Hepatocyte (in vitro differentiated cells): ENCODE measurements around the gene XRRA1. TPM values are rescaled to one million over a fixed set of nuclear protein-coding genes. Genes with fewer than 3 reads are reported as not detected.

Source experiments
- DNase-seq: peaks from one replicate; pipeline ENCODE4 v3.0.0-alpha.2; 2016; ENCODE audit warnings: low spot score
- H2AFZ ChIP-seq: fragments of 200-600 bp; sonication (generic); 2 replicates; pipeline ENCODE4 v1.6.0; 2016; ENCODE audit warnings: antibody characterized with exemption, mild to moderate bottlenecking
- H3K27ac ChIP-seq: fragments of 200-600 bp; sonication (generic); 2 replicates; pipeline ENCODE4 v1.5.1; 2016; ENCODE audit warnings: mild to moderate bottlenecking
- H3K27me3 ChIP-seq: fragments of 200-600 bp; sonication (generic); 2 replicates; pipeline ENCODE4 v1.6.1; 2016
- H3K36me3 ChIP-seq: fragments of 200-600 bp; sonication (generic); replicated peaks from 2 replicates; pipeline ENCODE4 v1.5.1; 2016; ENCODE audit warnings: low read depth; ENCODE audit not compliant: insufficient read depth
- H3K4me1 ChIP-seq: fragments of 200-600 bp; sonication (generic); 2 replicates; pipeline ENCODE4 v1.5.1; 2016; ENCODE audit warnings: mild to moderate bottlenecking, moderate library complexity; ENCODE audit not compliant: insufficient read depth
- H3K4me2 ChIP-seq: fragments of 200-600 bp; sonication (generic); 2 replicates; pipeline ENCODE4 v1.6.0; 2016
- H3K4me3 ChIP-seq: fragments of 200-600 bp; sonication (generic); 2 replicates; pipeline ENCODE4 v1.5.1; 2016; ENCODE audit warnings: mild to moderate bottlenecking
- H3K79me2 ChIP-seq: fragments of 200-600 bp; sonication (generic); 2 replicates; pipeline ENCODE4 v1.6.0; 2017; ENCODE audit warnings: mild to moderate bottlenecking
- H3K9me2 ChIP-seq: fragments of 200-600 bp; sonication (generic); replicated peaks from 2 replicates; pipeline ENCODE4 v1.6.0; 2017; ENCODE audit warnings: mild to moderate bottlenecking; ENCODE audit not compliant: insufficient read depth
- H3K9me3 ChIP-seq: fragments of 200-600 bp; sonication (generic); 2 replicates; pipeline ENCODE4 v1.5.1; 2016; ENCODE audit warnings: low read depth, mild to moderate bottlenecking
- H4K20me1 ChIP-seq: fragments of 200-600 bp; sonication (generic); 2 replicates; pipeline ENCODE4 v1.6.0; 2016; ENCODE audit warnings: mild to moderate bottlenecking; ENCODE audit not compliant: insufficient read depth, poor library complexity, severe bottlenecking
- EZH2 ChIP-seq: fragments of 200-600 bp; sonication (generic); IDR thresholded peaks from 2 replicates; pipeline ENCODE4 v1.6.1; 2016; ENCODE audit warnings: antibody characterized with exemption, mild to moderate bottlenecking, borderline replicate concordance
- EZH2phosphoT487 ChIP-seq: fragments of 200-600 bp; sonication (generic); IDR thresholded peaks from one replicate; pipeline ENCODE4 v1.6.1; 2018; ENCODE audit warnings: antibody characterized with exemption, mild to moderate bottlenecking, low read depth, moderate library complexity; ENCODE audit not compliant: unreplicated experiment, severe bottlenecking
- WGBS: methylation state at CpG from one replicate; pipeline ENCODE4 v1.1.6; 2016; ENCODE audit warnings: low lambda C conversion rate; ENCODE audit errors: missing lambda C conversion rate; 5-methylcytosine and 5-hydroxymethylcytosine counted together
- polyA plus RNA-seq: library from polyadenylated mRNA; unstranded; fragments of >200 nt; fragmentation: Nextera tagmentation; extraction: Ambion mirVana; gene quantifications from 2 replicates; pipeline ENCODE4 v1.2.1, GENCODE V29; 2016
- total RNA-seq: library from RNA; depleted of rRNA; stranded (reverse); fragments of >200 nt; gene quantifications from 2 replicates; pipeline ENCODE4 v1.2.3, GENCODE V29; 2014
- TF ChIP-seq, protein P1 (sequence below): fragments of 200-600 bp; sonication (generic); IDR thresholded peaks from 2 replicates; pipeline ENCODE4 v1.5.1; 2016; ENCODE audit warnings: antibody characterized with exemption, mild to moderate bottlenecking; ENCODE audit not compliant: poor library complexity

The XRRA1 gene
- total and polyA plus RNA-seq, 2 experiments from 2014 or later, result 4.9 to 7.3 TPM

DNA sequence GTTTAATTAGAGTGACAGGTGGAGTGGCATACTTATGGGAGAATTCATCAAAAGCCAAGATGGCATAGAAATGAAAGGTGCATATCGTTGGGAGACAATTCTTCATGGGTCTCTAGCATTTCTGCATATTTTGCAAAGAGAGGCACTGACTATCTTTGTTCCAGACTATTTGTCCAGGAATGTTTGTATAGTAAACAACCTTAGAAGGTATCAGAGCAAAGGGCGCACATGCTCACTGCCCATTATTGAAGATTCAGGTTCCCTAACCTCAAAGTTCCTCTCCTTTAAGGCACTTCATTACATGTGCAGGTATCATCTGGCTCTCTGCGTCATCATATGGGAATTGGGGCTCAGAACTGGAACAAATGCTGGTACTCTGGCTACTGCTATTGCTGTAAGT is 35.2 kb upstream of the XRRA1 start:
- no peaks in the 10 kb centered on the region for H3K79me2 ChIP-seq
- H3K9me2 ChIP-seq, result no peaks in the 10 kb centered on the region
- H3K9me3 ChIP-seq, result no peaks in the 10 kb centered on the region
- no peaks in the 10 kb centered on the region for H3K27me3 ChIP-seq
- H3K4me3 ChIP-seq, result no peak overlapping the region
- WGBS, result 81% methylated on average over 3 of the region's 3 CpGs
- H4K20me1 ChIP-seq, result no peaks in the 10 kb centered on the region
- no peak for DNase-seq
- no peaks in the 10 kb centered on the region for H3K36me3 ChIP-seq
- peaks cover 3% of the 10 kb centered on the region for H3K4me1 ChIP-seq
- H2AFZ ChIP-seq, result no peak overlapping the region
- no peak overlapping the region for H3K27ac ChIP-seq
- TF ChIP-seq EZH2phosphoT487, result no peak
- TF ChIP-seq, protein P1, sequence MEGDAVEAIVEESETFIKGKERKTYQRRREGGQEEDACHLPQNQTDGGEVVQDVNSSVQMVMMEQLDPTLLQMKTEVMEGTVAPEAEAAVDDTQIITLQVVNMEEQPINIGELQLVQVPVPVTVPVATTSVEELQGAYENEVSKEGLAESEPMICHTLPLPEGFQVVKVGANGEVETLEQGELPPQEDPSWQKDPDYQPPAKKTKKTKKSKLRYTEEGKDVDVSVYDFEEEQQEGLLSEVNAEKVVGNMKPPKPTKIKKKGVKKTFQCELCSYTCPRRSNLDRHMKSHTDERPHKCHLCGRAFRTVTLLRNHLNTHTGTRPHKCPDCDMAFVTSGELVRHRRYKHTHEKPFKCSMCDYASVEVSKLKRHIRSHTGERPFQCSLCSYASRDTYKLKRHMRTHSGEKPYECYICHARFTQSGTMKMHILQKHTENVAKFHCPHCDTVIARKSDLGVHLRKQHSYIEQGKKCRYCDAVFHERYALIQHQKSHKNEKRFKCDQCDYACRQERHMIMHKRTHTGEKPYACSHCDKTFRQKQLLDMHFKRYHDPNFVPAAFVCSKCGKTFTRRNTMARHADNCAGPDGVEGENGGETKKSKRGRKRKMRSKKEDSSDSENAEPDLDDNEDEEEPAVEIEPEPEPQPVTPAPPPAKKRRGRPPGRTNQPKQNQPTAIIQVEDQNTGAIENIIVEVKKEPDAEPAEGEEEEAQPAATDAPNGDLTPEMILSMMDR, result no peak
- TF ChIP-seq EZH2, result no peak
- no peak overlapping the region for H3K4me2 ChIP-seq

DNA sequence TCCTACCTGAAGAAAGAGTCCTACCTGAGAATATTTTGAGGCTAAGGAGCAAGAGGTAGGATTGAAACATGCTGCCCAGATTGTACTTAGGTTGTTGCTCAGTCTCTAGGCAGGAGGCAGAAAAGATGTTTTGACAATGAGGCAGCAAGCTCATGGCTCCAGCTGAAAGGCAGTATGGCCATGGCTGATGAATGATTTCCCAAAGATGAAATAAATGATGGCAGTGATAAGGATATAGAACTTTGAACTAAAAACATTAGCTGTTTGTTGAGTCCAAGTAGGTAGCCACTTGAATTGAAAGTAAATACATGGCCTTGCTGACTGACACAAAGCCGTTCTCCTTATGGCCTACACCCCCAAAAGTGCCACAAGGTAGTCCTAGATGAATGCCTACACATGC is 33.0 kb upstream of the XRRA1 start:
- no peak overlapping the region for H3K4me2 ChIP-seq
- 88% methylated on average over 1 of the region's 1 CpG for WGBS

DNA sequence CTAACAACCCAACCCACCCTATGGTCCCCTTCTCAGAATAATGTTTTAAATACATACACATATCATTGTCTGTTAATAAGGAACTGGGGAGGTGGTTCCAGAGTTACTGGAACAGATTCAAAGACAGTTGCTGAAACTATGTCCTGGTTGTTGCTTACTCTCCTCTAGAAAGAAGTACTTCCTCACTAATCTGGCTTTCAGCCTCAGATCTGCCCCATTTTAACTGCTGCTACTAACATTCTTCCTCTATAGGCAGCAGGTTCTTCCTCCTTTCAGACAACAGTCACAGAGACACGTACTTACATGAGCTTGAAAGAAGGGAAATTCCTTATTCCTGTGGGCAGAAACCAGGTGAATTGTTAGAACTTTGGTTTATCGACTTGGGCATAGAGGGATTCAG is 31.7 kb upstream of the XRRA1 start:
- DNase-seq, result no peak
- Histone ChIP-seq H3K79me2 (no peaks in the 10 kb centered on the region), H4K20me1 (no peaks in the 10 kb centered on the region), H3K4me2 (no peak overlapping the region), H3K4me1 (peaks cover 3% of the 10 kb centered on the region), H3K9me2 (no peaks in the 10 kb centered on the region), H3K9me3 (no peaks in the 10 kb centered on the region), H3K27me3 (no peaks in the 10 kb centered on the region), H2AFZ (no peak overlapping the region), H3K27ac (no peak overlapping the region), H3K36me3 (no peaks in the 10 kb centered on the region), H3K4me3 (no peak overlapping the region)
- 94% methylated on average over 2 of the region's 2 CpGs for WGBS
- TF ChIP-seq EZH2 (no peak), EZH2phosphoT487 (no peak)
- TF ChIP-seq, protein P1, result no peak

More for the DNA sequence above, 33.0 kb upstream of the XRRA1 start:
- H3K4me1 ChIP-seq, result peaks cover 3% of the 10 kb centered on the region
- H3K27ac ChIP-seq, result no peak overlapping the region
- H2AFZ ChIP-seq, result no peak overlapping the region
- no peak overlapping the region for H3K4me3 ChIP-seq
- H3K27me3 ChIP-seq, result no peaks in the 10 kb centered on the region
- no peaks in the 10 kb centered on the region for H3K79me2 ChIP-seq
- H3K9me3 ChIP-seq, result no peaks in the 10 kb centered on the region
- H4K20me1 ChIP-seq, result no peaks in the 10 kb centered on the region
- DNase-seq, result no peak
- H3K36me3 ChIP-seq, result no peaks in the 10 kb centered on the region
- TF ChIP-seq EZH2phosphoT487, result no peak
- TF ChIP-seq, protein P1, result no peak
- TF ChIP-seq EZH2, result no peak
- no peaks in the 10 kb centered on the region for H3K9me2 ChIP-seq

DNA sequence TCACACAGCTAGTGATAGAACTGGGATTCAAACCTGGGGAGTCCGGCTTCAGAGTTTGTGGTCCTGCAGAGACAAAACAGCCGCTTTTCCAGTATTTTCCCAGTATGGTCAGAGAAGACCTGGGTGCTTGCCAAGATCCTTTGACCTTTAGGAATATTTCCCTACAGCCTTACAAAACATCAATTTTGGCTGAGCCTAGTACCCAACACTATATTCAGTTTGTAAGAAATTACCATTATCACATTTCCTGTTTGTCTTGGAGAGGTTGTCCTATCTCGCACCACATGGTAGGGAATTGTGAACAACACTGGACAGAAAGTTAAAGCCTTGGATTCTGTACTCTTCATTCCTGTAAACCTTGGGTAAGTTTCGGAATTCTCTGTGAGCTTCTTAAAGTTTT is 29.1 kb upstream of the XRRA1 start:
- Histone ChIP-seq H3K27me3 (no peaks in the 10 kb centered on the region), H3K79me2 (peaks cover 12% of the 10 kb centered on the region), H3K4me1 (peaks cover 3% of the 10 kb centered on the region), H2AFZ (no peak overlapping the region), H3K36me3 (peaks cover 3% of the 10 kb centered on the region), H3K4me2 (no peak overlapping the region), H4K20me1 (peaks cover 4% of the 10 kb centered on the region), H3K27ac (no peak overlapping the region), H3K9me2 (no peaks in the 10 kb centered on the region), H3K9me3 (no peaks in the 10 kb centered on the region), H3K4me3 (no peak overlapping the region)
- 96% methylated on average over 4 of the region's 4 CpGs for WGBS
- DNase-seq, result no peak
- TF ChIP-seq EZH2 (no peak), EZH2phosphoT487 (no peak)
- TF ChIP-seq, protein P1, result no peak
